HCT116 (cell line): ENCODE data around the gene RRAD.

Experiments used
- EGR1 ChIP-seq: IDR thresholded peaks from 2 replicates; pipeline ENCODE4 v1.6.1; 2012; ENCODE audit warnings: low read depth
- EZH2 ChIP-seq: fragments of 200-600 bp; sonication (generic); IDR thresholded peaks from 2 replicates; pipeline ENCODE4 v1.6.1; 2017; ENCODE audit warnings: antibody characterized with exemption, mixed run types
- POLR2AphosphoS5 ChIP-seq: IDR thresholded peaks from 2 replicates; pipeline ENCODE4 v1.6.1; 2011; ENCODE audit warnings: mild to moderate bottlenecking, low read depth, low read length, moderate library complexity
- SP1 ChIP-seq: IDR thresholded peaks from 2 replicates; pipeline ENCODE4 v1.6.1; 2012; ENCODE audit warnings: low read depth

GRCh38 chr16:66916518-66916917 lies 8.8 kb downstream of the RRAD start:
- TF ChIP-seq EZH2 (no peak), SP1 (no peak), EGR1 (no peak), POLR2AphosphoS5 (no peak)
